ENCODE measurements around the gene PHLDA2. TPM values are rescaled to one million over a fixed set of nuclear protein-coding genes. Genes with fewer than 3 reads are reported as not detected.

The PHLDA2 gene
- total RNA-seq, 1 experiment from 2014 or later, result 111 TPM

GRCh38 chr11:2883640-2883978, 45.6 kb downstream of the PHLDA2 start:
- no peaks in the 10 kb centered on the region for H3K4me1 Mint-ChIP-seq (ENCODE audit: low read depth, unreplicated experiment)
- no TSS peak for BruUV-seq (replicated peaks)
- no peak for TF ChIP-seq CTCF (IDR thresholded peaks at IDR 0.05; ENCODE audit: unreplicated experiment)
- peak overlapping the region; percentile 50 for H3K4me3 Mint-ChIP-seq (ENCODE audit: low read depth, unreplicated experiment)
- no peak overlapping the region for H3K27ac Mint-ChIP-seq (ENCODE audit: unreplicated experiment)
- H3K36me3 Mint-ChIP-seq (ENCODE audit: insufficient read depth, unreplicated experiment), result peaks cover 16% of the 10 kb centered on the region
- intact Hi-C loops (cut with micrococcal nuclease; ENCODE audit: unreplicated experiment), result loop anchor here (10.0 kb wide), 1 partner anchor 449 kb away; no protein-coding TSS in a partner anchor
- H3K27me3 Mint-ChIP-seq (ENCODE audit: unreplicated experiment), result peaks cover 40% of the 10 kb centered on the region
- H3K9me3 Mint-ChIP-seq (ENCODE audit: low read depth, unreplicated experiment), result no peaks in the 10 kb centered on the region
- no peak for DNase-seq
- CTCF ChIA-PET, result interaction anchor here (0.5 to 2.6 kb wide), 2 partner anchors 350 to 483 kb away, joined by 5 to 7 read pairs; partner anchors contain the start of gene TSSC4

- no peaks in the 10 kb centered on the region for H3K4me1 Mint-ChIP-seq (ENCODE audit: low read depth, unreplicated experiment)
- H3K27ac Mint-ChIP-seq (ENCODE audit: unreplicated experiment), result peak overlapping the region; percentile 70
- CTCF ChIA-PET, result no interaction called here
- no peaks in the 10 kb centered on the region for H3K9me3 Mint-ChIP-seq (ENCODE audit: low read depth, unreplicated experiment)
- peak overlapping the region; percentile 50 for H3K4me3 Mint-ChIP-seq (ENCODE audit: low read depth, unreplicated experiment)
- DNase-seq, result no peak
- H3K27me3 Mint-ChIP-seq (ENCODE audit: unreplicated experiment), result peaks cover 40% of the 10 kb centered on the region
- H3K36me3 Mint-ChIP-seq (ENCODE audit: insufficient read depth, unreplicated experiment), result peaks cover 16% of the 10 kb centered on the region
- intact Hi-C loops (cut with micrococcal nuclease; ENCODE audit: unreplicated experiment), result loop anchor here (10.0 kb wide), 1 partner anchor 448 kb away; no protein-coding TSS in a partner anchor
- no peak for TF ChIP-seq CTCF (IDR thresholded peaks at IDR 0.05; ENCODE audit: unreplicated experiment)
- BruUV-seq (replicated peaks), result no TSS peak
Observed at GRCh38 chr11:2882396-2883110, 46.7 kb downstream of the PHLDA2 start.

- H3K4me3 Mint-ChIP-seq (ENCODE audit: low read depth, unreplicated experiment), result no peak overlapping the region
Observed at GRCh38 chr11:2881981-2882375, 47.2 kb downstream of the PHLDA2 start.

More at GRCh38 chr11:2881981-2882375, 47.2 kb downstream of the PHLDA2 start:
- Mint-ChIP-seq H3K36me3 (ENCODE audit: insufficient read depth, unreplicated experiment) (peaks cover 13% of the 10 kb centered on the region), H3K4me1 (ENCODE audit: low read depth, unreplicated experiment) (no peaks in the 10 kb centered on the region), H3K9me3 (ENCODE audit: low read depth, unreplicated experiment) (no peaks in the 10 kb centered on the region), H3K27me3 (ENCODE audit: unreplicated experiment) (peaks cover 40% of the 10 kb centered on the region), H3K27ac (ENCODE audit: unreplicated experiment) (no peak overlapping the region)
- no peak for DNase-seq
- CTCF ChIA-PET, result no interaction called here
- intact Hi-C loops (cut with micrococcal nuclease; ENCODE audit: unreplicated experiment), result loop anchor here (10.0 kb wide), 1 partner anchor 447 kb away; no protein-coding TSS in a partner anchor
- BruUV-seq (replicated peaks), result no TSS peak
- TF ChIP-seq CTCF (IDR thresholded peaks at IDR 0.05; ENCODE audit: unreplicated experiment), result no peak
